Esophagus muscularis mucosa (tissue), 4 donors: Measurements from ENCODE around the gene P2RX1. TPM values are rescaled to one million over a fixed set of nuclear protein-coding genes. Genes with fewer than 3 reads are reported as not detected.

Source experiments
- DNase-seq: peaks from one replicate; pipeline ENCODE4 v3.0.0-alpha.2; 2017; ENCODE audit errors: extremely low spot score
- H3K27ac ChIP-seq, 4 donors: fragments of 200-600 bp; sonication (generic); replicated peaks in 1 of 4; 1 replicate in 3 of 4; 2 replicates in 1 of 4; pipeline ENCODE4 v1.5.1; 2016 to 2019; ENCODE audit warnings: mild to moderate bottlenecking in 1 of 4
- H3K27me3 ChIP-seq, 4 donors: fragments of 200-600 bp; sonication (generic); one replicate each; pipeline versions ENCODE4 v1.5.1 to v1.6.0; 2016 to 2019
- H3K36me3 ChIP-seq, 4 donors: fragments of 200-600 bp; sonication (generic); one replicate each; pipeline ENCODE4 v1.5.1; 2016 to 2019
- H3K4me1 ChIP-seq, 4 donors: fragments of 200-600 bp; sonication (generic); one replicate each; pipeline ENCODE4 v1.5.1; 2016 to 2019
- H3K4me3 ChIP-seq, 4 donors: fragments of 200-600 bp; sonication (generic); 1 replicate in 2 of 4; 2 replicates in 2 of 4; pipeline ENCODE4 v1.5.1; 2016 to 2019; ENCODE audit warnings: mild to moderate bottlenecking in 4 of 4, moderate library complexity in 1 of 4
- H3K9me3 ChIP-seq, 4 donors: fragments of 200-600 bp; sonication (generic); 1 replicate in 3 of 4; 2 replicates in 1 of 4; pipeline ENCODE4 v1.5.1; 2016 to 2019
- CTCF ChIP-seq, 3 experiments: fragments of 200-600 bp in 2 of 3; fragments of 450-650 bp in 1 of 3; sonication (generic) in 2 of 3; IDR thresholded peaks; one replicate each; pipeline ENCODE4 v1.5.1; 2017 to 2019; ENCODE audit warnings: antibody characterized with exemption in 3 of 3, mild to moderate bottlenecking in 2 of 3, moderate library complexity in 1 of 3
- EP300 ChIP-seq: sonication (generic); formaldehyde crosslinking; IDR thresholded peaks from one replicate; pipeline ENCODE4 v1.6.1; 2017; ENCODE audit warnings: antibody characterized with exemption
- POLR2A ChIP-seq: fragments of 450-650 bp; IDR thresholded peaks from one replicate; pipeline ENCODE4 v1.6.1; 2017; ENCODE audit warnings: antibody characterized with exemption, moderate library complexity, mild to moderate bottlenecking, low read depth
- POLR2AphosphoS5 ChIP-seq, 2 donors: sonication (generic); formaldehyde crosslinking; IDR thresholded peaks; one replicate each; pipeline ENCODE4 v1.6.1; 2017; ENCODE audit warnings: antibody characterized with exemption in 2 of 2
- WGBS: methylation state at CpG from one replicate; pipeline ENCODE4 v1.1.5; 2018; 5-methylcytosine and 5-hydroxymethylcytosine counted together
- intact Hi-C: fragments of 100-400 bp; cut with DNase I; formaldehyde crosslinking; loops from one replicate; pipeline ENCODE4 v1.15.1; 2023
- total RNA-seq, 4 donors: library from RNA; depleted of rRNA; stranded (reverse); fragments of >200 nt; gene quantifications; one replicate each; pipeline versions ENCODE4 v1.1.0 to v1.2.1, GENCODE V29; 2016

P2RX1 gene
- total RNA-seq, 4 donors from 2014 or later, result 3.7 to 26.0 (median 10.2) TPM

GRCh38 chr17:3882276-3882675 is 34.0 kb downstream of the P2RX1 start:
- TF ChIP-seq POLR2AphosphoS5 (IDR thresholded peaks at IDR 0.05) (no peak), CTCF (IDR thresholded peaks at IDR 0.05) (no peak), POLR2A (no peak)
- Histone ChIP-seq H3K27me3 (no peaks in the 10 kb centered on the region), H3K4me1 (peaks cover 13 to 36% (median 25%) of the 10 kb centered on the region in 4 donors), H3K9me3 (no peaks in the 10 kb centered on the region), H3K4me3 (no peak overlapping the region), H3K36me3 (peaks cover 0 to 53% (median 33%) of the 10 kb centered on the region in 4 donors), H3K27ac (no peak overlapping the region)
- no peak for DNase-seq
- WGBS, result 85% methylated on average over 3 of the region's 4 CpGs
- intact Hi-C loops, result no loop called here

- Histone ChIP-seq H3K36me3 (peaks cover 4 to 62% (median 37%) of the 10 kb centered on the region in 4 donors), H3K27me3 (no peaks in the 10 kb centered on the region), H3K4me3 (no peak overlapping the region), H3K9me3 (no peaks in the 10 kb centered on the region), H3K4me1 (peaks cover 0 to 23% (median 12%) of the 10 kb centered on the region in 4 donors), H3K27ac (no peak overlapping the region)
- TF ChIP-seq EP300 (no peak), POLR2A (no peak), CTCF (IDR thresholded peaks at IDR 0.05) (no peak), POLR2AphosphoS5 (IDR thresholded peaks at IDR 0.05) (no peak)
- no peak for DNase-seq
- intact Hi-C loops, result no loop called here
- WGBS, result 86% methylated on average over 6 of the region's 7 CpGs
Observed at GRCh38 chr17:3880983-3881382, 35.3 kb downstream of the P2RX1 start.

- Histone ChIP-seq H3K9me3 (no peaks in the 10 kb centered on the region), H3K4me3 (no peak overlapping the region), H3K27ac (no peak overlapping the region), H3K27me3 (no peaks in the 10 kb centered on the region), H3K36me3 (peaks cover 6 to 68% (median 39%) of the 10 kb centered on the region in 4 donors), H3K4me1 (peaks cover 0 to 14% (median 3%) of the 10 kb centered on the region in 4 donors)
- intact Hi-C loops, result no loop called here
- DNase-seq, result no peak
- WGBS, result 77% methylated on average over 15 of the region's 25 CpGs
- TF ChIP-seq CTCF (IDR thresholded peaks at IDR 0.05) (no peak), POLR2AphosphoS5 (IDR thresholded peaks at IDR 0.05) (no peak), EP300 (no peak), POLR2A (no peak)
Observed at GRCh38 chr17:3879591-3880417, 36.5 kb downstream of the P2RX1 start.

- H3K36me3 ChIP-seq, result peaks cover 6 to 68% (median 36%) of the 10 kb centered on the region in 4 donors
- no peaks in the 10 kb centered on the region for H3K9me3 ChIP-seq
- H3K4me1 ChIP-seq, result peaks cover 0 to 14% (median 3%) of the 10 kb centered on the region in 4 donors
- no peak overlapping the region for H3K4me3 ChIP-seq
- H3K27me3 ChIP-seq, result no peaks in the 10 kb centered on the region
- no peak overlapping the region for H3K27ac ChIP-seq
- no peak for TF ChIP-seq POLR2A
- TF ChIP-seq CTCF (IDR thresholded peaks at IDR 0.05), result no peak
- TF ChIP-seq EP300, result no peak
- no peak for TF ChIP-seq POLR2AphosphoS5 (IDR thresholded peaks at IDR 0.05)
- DNase-seq, result no peak
- WGBS, result 47% methylated on average over 5 of the region's 5 CpGs
- intact Hi-C loops, result no loop called here
Observed at GRCh38 chr17:3879186-3879585, 37.1 kb downstream of the P2RX1 start.
